Measurements from ENCODE around the gene PKHD1. TPM values are rescaled to one million over a fixed set of nuclear protein-coding genes. Genes with fewer than 3 reads are reported as not detected.

The PKHD1 gene
- total RNA-seq, 4 donors from 2014 or later = 0.04 to 0.32 (median 0.22) TPM; not detected in 1

GRCh38 chr6:51578994-51579393 lies 508.4 kb downstream of the PKHD1 start:
- H3K4me3 ChIP-seq (ENCODE audit: low read depth, poor library complexity, severe bottlenecking) = no peak overlapping the region
- WGBS, 2 donors = 62 to 66% methylated on average over 5 of the region's 5 CpGs
- intact Hi-C loops (cut with DNase I; ENCODE audit: low total_unique reads) = no loop called here
- TF ChIP-seq, protein P1, sequence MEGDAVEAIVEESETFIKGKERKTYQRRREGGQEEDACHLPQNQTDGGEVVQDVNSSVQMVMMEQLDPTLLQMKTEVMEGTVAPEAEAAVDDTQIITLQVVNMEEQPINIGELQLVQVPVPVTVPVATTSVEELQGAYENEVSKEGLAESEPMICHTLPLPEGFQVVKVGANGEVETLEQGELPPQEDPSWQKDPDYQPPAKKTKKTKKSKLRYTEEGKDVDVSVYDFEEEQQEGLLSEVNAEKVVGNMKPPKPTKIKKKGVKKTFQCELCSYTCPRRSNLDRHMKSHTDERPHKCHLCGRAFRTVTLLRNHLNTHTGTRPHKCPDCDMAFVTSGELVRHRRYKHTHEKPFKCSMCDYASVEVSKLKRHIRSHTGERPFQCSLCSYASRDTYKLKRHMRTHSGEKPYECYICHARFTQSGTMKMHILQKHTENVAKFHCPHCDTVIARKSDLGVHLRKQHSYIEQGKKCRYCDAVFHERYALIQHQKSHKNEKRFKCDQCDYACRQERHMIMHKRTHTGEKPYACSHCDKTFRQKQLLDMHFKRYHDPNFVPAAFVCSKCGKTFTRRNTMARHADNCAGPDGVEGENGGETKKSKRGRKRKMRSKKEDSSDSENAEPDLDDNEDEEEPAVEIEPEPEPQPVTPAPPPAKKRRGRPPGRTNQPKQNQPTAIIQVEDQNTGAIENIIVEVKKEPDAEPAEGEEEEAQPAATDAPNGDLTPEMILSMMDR (IDR thresholded peaks at IDR 0.05) = no peak
- TF ChIP-seq POLR2A (IDR thresholded peaks at IDR 0.05) = no peak
- no peak for DNase-seq (ENCODE audit: low spot score in 2 of 2)

GRCh38 chr6:51578362-51578761 lies 509.1 kb downstream of the PKHD1 start:
- no peak overlapping the region for H3K4me3 ChIP-seq (ENCODE audit: low read depth, poor library complexity, severe bottlenecking)
- intact Hi-C loops (cut with DNase I; ENCODE audit: low total_unique reads) = no loop called here
- DNase-seq (ENCODE audit: low spot score in 2 of 2) = no peak
- 59 to 66% methylated on average over 2 of the region's 2 CpGs for WGBS, 2 donors
- TF ChIP-seq POLR2A (IDR thresholded peaks at IDR 0.05) = no peak
- TF ChIP-seq, protein P1 (IDR thresholded peaks at IDR 0.05) = no peak

- WGBS, 2 donors = 79 to 93% methylated on average over 1 of the region's 1 CpG
- TF ChIP-seq, protein P1 (IDR thresholded peaks at IDR 0.05) = no peak
- no peak for TF ChIP-seq POLR2A (IDR thresholded peaks at IDR 0.05)
- no peak overlapping the region for H3K4me3 ChIP-seq (ENCODE audit: low read depth, poor library complexity, severe bottlenecking)
- intact Hi-C loops (cut with DNase I; ENCODE audit: low total_unique reads) = no loop called here
- no peak for DNase-seq (ENCODE audit: low spot score in 2 of 2)
Observed at GRCh38 chr6:51574040-51574439, 513.4 kb downstream of the PKHD1 start.

- intact Hi-C loops (cut with DNase I; ENCODE audit: low total_unique reads) = no loop called here
- WGBS, 2 donors = 89 to 94% methylated on average over 1 of the region's 1 CpG
- DNase-seq (ENCODE audit: low spot score in 2 of 2) = no peak
- TF ChIP-seq, protein P1 (IDR thresholded peaks at IDR 0.05) = no peak
- TF ChIP-seq POLR2A (IDR thresholded peaks at IDR 0.05) = no peak
- H3K4me3 ChIP-seq (ENCODE audit: low read depth, poor library complexity, severe bottlenecking) = no peak overlapping the region
Observed at GRCh38 chr6:51571168-51571567, 516.2 kb downstream of the PKHD1 start.

DNA sequence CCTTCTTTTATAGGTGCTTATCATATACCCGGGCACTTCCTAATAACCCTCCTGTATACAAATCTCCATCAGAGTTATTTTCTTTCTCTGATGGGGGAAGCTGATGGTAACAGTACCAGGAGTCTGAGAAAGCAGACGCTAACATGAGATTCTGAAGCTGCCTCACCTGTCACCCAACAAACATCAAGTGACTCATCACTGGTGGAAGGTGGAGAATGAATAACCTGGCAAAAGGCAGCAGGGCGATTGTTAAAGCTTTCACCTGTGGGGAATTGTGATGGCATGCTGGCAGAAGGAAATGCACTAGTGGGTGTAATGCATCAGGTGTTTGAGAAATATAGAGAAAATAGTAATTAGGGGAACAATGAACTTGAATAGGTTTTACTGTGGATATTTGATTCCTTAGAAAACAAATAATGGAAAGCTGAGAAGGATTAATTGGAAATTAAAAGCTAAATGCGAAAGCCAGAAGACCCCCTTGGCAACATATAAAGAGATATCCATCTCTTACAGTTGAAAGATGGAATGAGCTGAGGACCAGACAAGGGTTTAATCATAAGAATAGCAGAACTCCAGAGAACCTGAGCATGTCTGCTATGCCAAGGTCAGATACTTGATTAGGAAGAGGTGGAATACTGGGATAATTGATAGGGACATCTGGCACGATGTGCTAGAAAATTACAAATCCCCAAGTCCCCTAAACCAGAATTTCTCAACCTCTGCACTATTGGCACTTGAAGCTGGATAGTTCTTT lies 517.1 kb downstream of the PKHD1 start:
- no peak for TF ChIP-seq POLR2A (IDR thresholded peaks at IDR 0.05)
- TF ChIP-seq, protein P1 (IDR thresholded peaks at IDR 0.05) = no peak
- no peak overlapping the region for H3K4me3 ChIP-seq (ENCODE audit: low read depth, poor library complexity, severe bottlenecking)
- no peak for DNase-seq (ENCODE audit: low spot score in 2 of 2)
- intact Hi-C loops (cut with DNase I; ENCODE audit: low total_unique reads) = no loop called here
- 68 to 73% methylated on average over 5 of the region's 5 CpGs for WGBS, 2 donors

- TF ChIP-seq, protein P1 (IDR thresholded peaks at IDR 0.05) = no peak
- TF ChIP-seq POLR2A (IDR thresholded peaks at IDR 0.05) = no peak
- H3K4me3 ChIP-seq (ENCODE audit: low read depth, poor library complexity, severe bottlenecking) = no peak overlapping the region
- no peak for DNase-seq (ENCODE audit: low spot score in 2 of 2)
- intact Hi-C loops (cut with DNase I; ENCODE audit: low total_unique reads) = no loop called here
- 88 to 96% methylated on average over 1 of the region's 1 CpG for WGBS, 2 donors
Observed at GRCh38 chr6:51569594-51569993, 517.8 kb downstream of the PKHD1 start.
